H1 (cell line): ENCODE data around the gene FAM174B. TPM values are rescaled to one million over a fixed set of nuclear protein-coding genes. Genes with fewer than 3 reads are reported as not detected.
A peak's percentile ranks its signal among the peaks of the same experiment; 100 is the strongest.

Source experiments
- ASH2L ChIP-seq: fragments of 200-600, 300-600 bp; sonication (generic); IDR thresholded peaks from one replicate; pipeline ENCODE4 v1.7.1; 2017; ENCODE audit warnings: low read length
- ATF2 ChIP-seq: IDR thresholded peaks from 2 replicates; pipeline ENCODE4 v1.6.1; 2012; ENCODE audit warnings: low read length, inconsistent platforms
- EZH2 ChIP-seq: fragments of 200-600 bp; sonication (generic); IDR thresholded peaks from 2 replicates; pipeline ENCODE4 v1.7.1; 2012; ENCODE audit warnings: low read depth, mild to moderate bottlenecking, moderate library complexity, low read length, inconsistent platforms; ENCODE audit not compliant: severe bottlenecking
- JUND ChIP-seq: IDR thresholded peaks from 2 replicates; pipeline ENCODE4 v1.6.1; 2011; ENCODE audit warnings: mild to moderate bottlenecking, improper control_type of control experiment, low read length
- MAFK ChIP-seq: IDR thresholded peaks from 2 replicates; pipeline ENCODE4 v1.6.1; 2012; ENCODE audit warnings: low read depth, mild to moderate bottlenecking, improper control_type of control experiment, low read length
- NANOG ChIP-seq: IDR thresholded peaks from 2 replicates; pipeline ENCODE4 v1.6.1; 2011; ENCODE audit warnings: low read length, low read depth, mild to moderate bottlenecking, inconsistent platforms; ENCODE audit not compliant: insufficient read depth, poor library complexity, severe bottlenecking
- NRF1 ChIP-seq: IDR thresholded peaks from 2 replicates; pipeline ENCODE4 v1.6.1; 2011; ENCODE audit warnings: mild to moderate bottlenecking, low read depth, low read length, improper control_type of control experiment
- POU5F1 ChIP-seq: IDR thresholded peaks from 2 replicates; pipeline ENCODE4 v1.6.1; 2011; ENCODE audit warnings: low read depth, mild to moderate bottlenecking, low read length, moderate library complexity
- SAP30 ChIP-seq: fragments of 300-600 bp; sonication (generic); IDR thresholded peaks from 2 replicates; pipeline ENCODE4 v1.7.1; 2012; ENCODE audit warnings: low read length, moderate library complexity, mild to moderate bottlenecking, inconsistent platforms; ENCODE audit not compliant: insufficient read depth, insufficient replicate concordance
- SIN3A ChIP-seq, 2 experiments: IDR thresholded peaks in 1 of 2; conservative IDR thresholded peaks in 1 of 2; 2 replicates each; pipeline ENCODE4 v1.6.1; 2011 to 2012; ENCODE audit warnings: low read length in 2 of 2, improper control_type of control experiment in 1 of 2, low read depth in 1 of 2, mild to moderate bottlenecking in 1 of 2
- SP1 ChIP-seq: IDR thresholded peaks from 2 replicates; pipeline ENCODE4 v1.6.1; 2011; ENCODE audit warnings: low read depth, low read length
- SRF ChIP-seq: IDR thresholded peaks from 2 replicates; pipeline ENCODE4 v1.6.1; 2011; ENCODE audit warnings: mild to moderate bottlenecking, low read depth, low read length, moderate library complexity
- SUZ12 ChIP-seq: fragments of 200-600 bp; sonication (generic); IDR thresholded peaks from 2 replicates; pipeline ENCODE4 v1.6.1; 2012; ENCODE audit warnings: mild to moderate bottlenecking, inconsistent platforms, low read length, moderate library complexity, mixed read lengths
- TCF12 ChIP-seq: IDR thresholded peaks from 2 replicates; pipeline ENCODE4 v1.6.1; 2011; ENCODE audit warnings: low read depth, mild to moderate bottlenecking, low read length
- TEAD4 ChIP-seq: IDR thresholded peaks from 2 replicates; pipeline ENCODE4 v1.6.1; 2012; ENCODE audit warnings: low read depth, low read length, inconsistent platforms, mixed read lengths
- USF2 ChIP-seq: IDR thresholded peaks from 2 replicates; pipeline ENCODE4 v1.6.1; 2011; ENCODE audit warnings: low read length, improper control_type of control experiment
- polyA plus RNA-seq, 7 experiments: library from polyadenylated mRNA; depleted of rRNA in 3 of 7; stranded (reverse) in 5 of 7; unstranded in 2 of 7; fragments of >200 nt in 5 of 7; fragments of 200-250 nt in 2 of 7; gene quantifications; 1 replicate in 5 of 7; 2 replicates in 1 of 7; 4 replicates in 1 of 7; pipeline versions ENCODE4 v1.2.1 to v1.2.3, GENCODE V29; 2011 to 2013; ENCODE audit warnings: missing spikeins in 2 of 7, mixed read lengths in 2 of 7
- total RNA-seq: library from RNA; stranded (reverse); fragmentation: NEBNext Ultra II Directional; extraction: Animal tissue kit (Norgen Biotek cat#: 25700); gene quantifications from 2 replicates; pipeline ENCODE4 v1.2.1, GENCODE V29; 2021

FAM174B gene
- total and polyA plus RNA-seq, 2 of the 8 experiments (the other 6 are each of a cell fraction or from before 2014, with no cell fraction given): 9.3 to 35.2 TPM

DNA sequence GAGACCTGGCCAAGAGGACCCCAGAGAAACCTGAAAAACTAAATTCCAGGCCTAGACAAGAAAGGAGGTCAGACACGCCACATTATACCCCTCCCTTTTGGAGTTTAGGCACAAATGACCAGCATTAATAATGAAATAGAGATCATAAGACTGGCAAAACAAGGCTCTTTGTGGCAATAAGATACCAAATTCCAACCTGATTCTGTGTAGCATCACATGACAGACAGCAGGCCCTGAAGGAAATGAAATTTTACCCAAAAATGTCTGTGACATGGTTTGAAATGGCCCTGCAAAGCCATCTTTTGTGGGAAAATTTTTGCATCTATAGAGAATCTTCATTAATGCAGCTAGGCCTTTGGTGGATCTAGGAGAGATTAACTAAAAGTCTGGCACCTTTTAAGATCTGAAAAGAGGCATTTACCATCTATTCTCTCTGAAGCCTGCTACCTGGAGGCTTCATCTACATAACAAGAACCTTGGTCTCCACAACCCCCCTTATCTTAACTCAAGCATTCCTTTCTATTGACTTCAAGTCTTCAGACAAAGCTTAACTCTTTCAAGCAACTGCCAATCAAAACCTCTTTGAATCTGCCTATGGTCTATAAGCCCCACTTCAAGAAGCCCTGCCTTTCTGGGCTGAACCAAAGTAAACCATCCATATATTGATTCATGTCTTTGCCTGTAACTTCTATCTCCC, 8.0 kb downstream of the FAM174B start (continued):
- TF ChIP-seq SAP30 (no peak), EZH2 (no peak), JUND (0 out of 2 replicates have a peak, but pooled peaks have one; percentile 29), TEAD4 (peak; percentile 62; the same call in 1 of the 2 replicates), NANOG (peak; percentile 92), USF2 (no peak), SIN3A (conservative IDR thresholded peaks at IDR 0.05 in 1 of 2, IDR thresholded peaks at IDR 0.05 in 1 of 2; ENCODE audit: low read depth in 1 of 2, low read length in 2 of 2) (no peak), NRF1 (no peak), MAFK (no peak), SUZ12 (no peak), POU5F1 (peak; percentile 70; the same call in 1 of the 2 replicates), ATF2 (0 out of 2 replicates have a peak, but pooled peaks have one; percentile 36), SP1 (peak; percentile 75), SRF (no peak), ASH2L (peak; percentile 25), TCF12 (no peak)
